Hippocampal formation (tissue), 2 donors: ENCODE data around the gene ING3.
A peak's percentile ranks its signal among the peaks of the same experiment; 100 is the strongest.

ENCODE experiments used
- DNase-seq, 2 donors: peaks; one replicate each; lab custom pipeline; 2025; lab: John Stamatoyannopoulos, UW

ING3 gene, protein sequence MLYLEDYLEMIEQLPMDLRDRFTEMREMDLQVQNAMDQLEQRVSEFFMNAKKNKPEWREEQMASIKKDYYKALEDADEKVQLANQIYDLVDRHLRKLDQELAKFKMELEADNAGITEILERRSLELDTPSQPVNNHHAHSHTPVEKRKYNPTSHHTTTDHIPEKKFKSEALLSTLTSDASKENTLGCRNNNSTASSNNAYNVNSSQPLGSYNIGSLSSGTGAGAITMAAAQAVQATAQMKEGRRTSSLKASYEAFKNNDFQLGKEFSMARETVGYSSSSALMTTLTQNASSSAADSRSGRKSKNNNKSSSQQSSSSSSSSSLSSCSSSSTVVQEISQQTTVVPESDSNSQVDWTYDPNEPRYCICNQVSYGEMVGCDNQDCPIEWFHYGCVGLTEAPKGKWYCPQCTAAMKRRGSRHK

GRCh38 chr7:120950539-120951308 lies at the start of gene ING3:
TSS of gene ING3 (plus strand) at chr7:120950777. CDS start at chr7:120950897, 120 bp downstream.
- DNase-seq = peak; percentile 96 to 99

DNA sequence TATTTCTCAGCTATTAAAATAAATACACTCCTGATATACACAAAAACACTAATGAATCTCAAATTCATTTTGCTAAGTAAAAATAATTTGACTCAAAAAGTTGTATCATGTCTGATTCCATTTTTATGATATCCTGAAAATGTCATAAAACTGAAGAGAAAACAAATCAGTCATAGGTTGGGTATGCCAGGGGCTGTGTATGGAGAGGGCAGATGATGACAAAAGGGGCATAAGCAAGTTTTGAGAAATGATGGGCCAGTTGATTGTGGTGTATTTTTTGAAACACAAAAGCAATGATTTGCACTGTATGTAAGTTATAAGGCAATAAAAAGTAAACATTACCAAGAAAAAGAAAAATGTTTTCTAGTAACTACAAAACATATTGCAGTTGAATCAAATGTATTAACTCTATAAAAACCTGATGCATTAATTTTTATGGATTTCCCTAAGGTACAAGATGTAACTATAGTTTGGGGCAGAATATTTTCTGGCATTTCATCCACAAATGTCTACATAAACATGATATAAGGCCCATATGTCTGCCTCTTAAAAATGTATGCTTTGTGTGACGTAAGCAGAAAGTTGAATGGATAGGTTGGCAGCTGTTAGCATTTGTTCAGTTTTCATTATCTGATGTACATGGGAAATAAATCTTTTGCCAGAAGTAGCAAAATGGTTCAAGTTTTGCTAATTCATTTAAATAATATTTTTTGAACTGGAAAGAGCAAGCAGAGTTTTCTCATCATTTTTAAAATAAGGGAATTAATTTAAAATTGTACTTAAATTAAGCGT lies 35.1 kb upstream of the ING3 start:
- DNase-seq = no peak

DNA sequence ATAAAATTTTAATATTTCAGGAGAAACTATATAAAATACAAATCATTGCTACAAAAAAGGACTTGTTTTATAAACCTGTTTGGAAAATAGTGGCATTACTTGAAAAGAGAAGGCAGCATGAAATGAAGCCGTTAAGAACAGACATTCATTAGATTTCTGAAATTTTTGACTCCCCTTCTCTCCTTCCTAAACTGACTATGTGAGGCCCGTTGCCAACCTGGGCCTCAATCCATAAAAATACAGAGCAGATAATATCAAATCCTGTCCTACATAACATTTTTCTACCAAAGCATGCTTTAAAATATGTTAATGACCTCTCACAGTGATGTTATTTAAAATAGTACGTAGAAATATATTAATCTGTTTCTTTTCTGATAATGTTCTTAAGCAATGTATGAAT lies 34.5 kb upstream of the ING3 start:
- DNase-seq = no peak

- no peak for DNase-seq
These were observed 34.0 kb upstream of the ING3 start for GRCh38 chr7:120916538-120916937.

GRCh38 chr7:120919466-120919865 lies 31.1 kb upstream of the ING3 start:
- no peak for DNase-seq

DNA sequence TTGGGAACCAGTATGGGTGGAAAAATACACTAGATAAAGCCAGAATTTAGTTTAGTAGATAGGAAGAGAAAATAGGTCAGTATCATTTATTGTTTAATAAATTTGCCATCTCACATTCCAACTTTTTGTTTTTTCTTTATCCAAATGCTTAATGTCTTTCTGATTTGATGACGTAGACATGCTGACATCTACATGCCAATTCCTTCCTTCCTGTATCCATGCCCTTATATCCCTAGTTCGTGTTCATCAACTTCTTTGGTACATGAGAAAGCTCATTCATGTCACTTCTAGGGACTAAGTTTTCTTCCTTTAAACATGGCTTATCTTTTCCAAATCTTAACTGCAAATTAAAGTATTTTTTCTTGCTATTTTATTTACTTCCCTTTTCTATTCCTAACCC lies 30.5 kb upstream of the ING3 start:
- DNase-seq = no peak

- no peak for DNase-seq
These were observed 29.8 kb upstream of the ING3 start for GRCh38 chr7:120920591-120921274.

- DNase-seq = no peak
These were observed 25.7 kb upstream of the ING3 start for GRCh38 chr7:120924837-120925236.

- DNase-seq = no peak
These were observed 25.2 kb upstream of the ING3 start for GRCh38 chr7:120925392-120925791.

DNA sequence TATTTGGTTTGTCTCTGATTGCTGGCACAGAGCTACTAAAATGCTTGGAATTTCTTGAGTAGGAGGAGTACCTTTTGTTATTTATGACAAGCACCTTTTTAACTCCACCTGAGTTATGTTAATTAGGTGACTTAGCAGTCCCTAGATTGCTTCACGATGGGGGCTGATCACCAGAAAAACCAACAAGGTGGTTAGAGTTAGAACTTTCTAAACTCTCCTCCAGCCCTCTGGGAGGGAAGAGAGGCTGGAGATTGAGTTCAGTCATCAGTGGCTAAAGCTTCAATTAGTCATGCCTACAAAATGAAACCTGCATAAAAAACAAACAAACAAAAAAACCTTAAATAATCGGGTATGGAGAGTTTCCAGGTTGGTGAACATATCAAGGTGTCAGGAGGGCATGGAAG lies 23.6 kb upstream of the ING3 start:
- DNase-seq = no peak

DNA sequence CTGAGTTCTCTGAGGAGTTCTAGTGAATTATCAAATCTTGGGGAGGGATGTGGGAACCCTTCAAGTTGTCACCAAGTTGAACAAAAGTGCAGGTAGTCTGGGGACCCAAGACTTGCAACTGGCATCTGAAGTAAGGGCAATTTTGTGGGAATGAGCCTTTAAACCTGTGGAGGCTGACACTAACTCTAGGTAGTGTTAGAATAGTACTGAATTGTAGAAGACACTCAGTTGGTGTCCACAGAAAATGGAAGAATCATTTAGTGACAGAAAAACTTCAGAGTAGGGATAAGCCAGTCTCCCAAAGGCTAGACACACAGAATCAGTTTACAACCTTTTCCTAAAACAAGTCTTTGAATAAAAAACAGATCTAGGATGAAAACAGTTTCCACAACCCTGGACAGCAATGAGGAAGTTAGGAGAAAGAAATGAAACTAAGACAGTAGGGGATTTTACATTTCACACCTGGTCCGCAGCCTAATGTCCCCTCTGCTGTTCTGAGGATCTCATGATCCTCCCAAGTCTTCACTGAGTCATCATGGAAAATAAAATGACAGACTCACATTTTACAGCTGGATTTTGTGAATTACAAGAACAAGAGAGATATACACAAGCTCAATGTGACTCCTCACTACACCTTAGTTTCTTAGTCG lies 23.0 kb upstream of the ING3 start:
- no peak for DNase-seq

DNA sequence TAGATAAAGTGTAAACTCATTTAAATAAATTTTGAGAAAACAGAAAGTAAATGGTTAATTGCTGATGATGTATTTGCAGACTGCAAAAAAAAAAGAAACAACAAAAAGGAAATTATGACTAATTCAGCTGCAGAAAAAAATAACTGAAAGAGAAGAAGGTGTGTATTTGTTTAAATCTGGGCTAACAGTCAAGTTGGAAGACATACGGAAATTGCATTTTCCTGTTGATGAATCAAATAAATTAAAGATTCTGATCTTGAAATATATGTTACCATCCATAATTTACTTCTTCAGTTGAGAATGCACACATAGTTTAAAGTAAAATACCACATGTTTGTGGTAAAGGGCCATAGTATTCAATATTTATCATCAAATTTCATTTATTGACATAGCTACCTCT lies 19.3 kb upstream of the ING3 start:
- no peak for DNase-seq

DNA sequence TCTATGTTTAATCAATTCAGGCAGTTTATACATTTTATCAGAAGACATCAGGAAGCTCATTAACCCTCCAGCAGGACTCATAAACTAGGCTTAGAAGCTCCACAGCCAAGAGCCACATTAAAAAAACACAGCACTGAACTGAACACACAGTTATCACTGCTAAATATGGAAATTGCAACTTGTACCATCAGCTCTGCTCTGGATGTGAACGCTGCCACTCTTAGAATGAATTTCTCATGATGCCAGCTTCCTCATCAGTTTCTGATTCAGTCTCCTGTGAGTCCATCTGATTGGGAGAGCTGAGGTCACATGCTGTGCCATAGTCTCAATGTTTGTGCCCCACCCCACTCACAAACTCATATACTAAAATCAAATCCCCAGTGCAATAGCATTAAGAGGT lies 17.1 kb upstream of the ING3 start:
- no peak for DNase-seq

- DNase-seq = no peak
These were observed 11.2 kb upstream of the ING3 start for GRCh38 chr7:120939345-120939744.

DNA sequence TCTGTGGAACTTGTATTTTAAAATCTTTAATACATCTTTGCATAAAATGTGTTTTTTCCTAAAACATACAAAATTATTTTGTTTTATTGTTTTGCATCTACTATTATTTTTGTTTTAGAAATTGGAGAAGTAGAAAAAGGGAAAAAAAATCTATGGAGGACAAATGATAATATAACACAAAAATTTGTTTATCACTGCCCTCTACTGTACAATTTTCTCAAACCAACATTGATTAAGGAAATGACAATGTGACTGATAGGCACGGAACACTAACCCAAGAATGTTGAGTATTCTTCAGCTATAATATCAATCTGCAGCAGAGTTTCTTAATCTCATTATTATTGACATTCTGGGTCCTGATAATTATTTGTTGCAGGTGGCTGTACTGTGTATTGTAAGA lies 9.5 kb upstream of the ING3 start:
- no peak for DNase-seq

DNA sequence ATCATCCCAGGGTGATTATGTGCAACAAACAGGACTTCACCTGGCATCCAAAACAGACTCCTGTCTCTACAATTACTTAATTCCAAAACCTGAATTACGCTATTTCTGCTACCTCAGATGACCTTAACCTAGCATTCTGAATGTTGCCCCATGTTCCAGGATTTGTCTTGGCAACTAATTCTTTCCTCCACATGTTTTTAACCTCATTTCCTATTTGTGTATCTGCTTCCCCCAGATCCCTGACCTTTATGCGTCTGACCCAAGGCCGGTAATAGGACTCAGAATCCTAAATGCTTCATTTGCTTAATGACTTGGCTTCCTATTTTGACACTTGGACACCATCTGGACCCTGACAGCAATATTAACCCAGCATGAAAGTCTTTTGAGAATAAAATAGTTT lies 8.7 kb upstream of the ING3 start:
- DNase-seq = no peak

DNA sequence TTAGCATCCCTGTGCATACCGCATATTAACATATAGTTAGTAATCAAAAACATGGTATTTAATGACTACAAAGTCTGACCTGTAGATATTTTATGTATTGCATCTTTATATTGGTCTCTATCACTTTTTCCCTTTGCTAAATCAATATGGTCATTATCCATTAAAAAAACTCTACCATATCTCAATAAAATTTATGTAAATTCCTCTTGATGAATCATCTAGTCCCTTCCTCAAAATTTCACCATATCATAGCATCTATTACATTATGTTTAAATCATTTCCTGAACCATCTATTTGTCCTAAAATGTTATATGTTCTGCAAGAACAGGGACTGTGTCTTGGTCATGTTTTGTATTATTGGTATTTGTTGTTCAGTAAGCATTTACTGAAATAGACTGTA lies 7.7 kb upstream of the ING3 start:
- no peak for DNase-seq

- no peak for DNase-seq
These were observed 5.6 kb upstream of the ING3 start for GRCh38 chr7:120944826-120945562.

GRCh38 chr7:120947980-120948379 lies 2.6 kb upstream of the ING3 start:
- no peak for DNase-seq

DNA sequence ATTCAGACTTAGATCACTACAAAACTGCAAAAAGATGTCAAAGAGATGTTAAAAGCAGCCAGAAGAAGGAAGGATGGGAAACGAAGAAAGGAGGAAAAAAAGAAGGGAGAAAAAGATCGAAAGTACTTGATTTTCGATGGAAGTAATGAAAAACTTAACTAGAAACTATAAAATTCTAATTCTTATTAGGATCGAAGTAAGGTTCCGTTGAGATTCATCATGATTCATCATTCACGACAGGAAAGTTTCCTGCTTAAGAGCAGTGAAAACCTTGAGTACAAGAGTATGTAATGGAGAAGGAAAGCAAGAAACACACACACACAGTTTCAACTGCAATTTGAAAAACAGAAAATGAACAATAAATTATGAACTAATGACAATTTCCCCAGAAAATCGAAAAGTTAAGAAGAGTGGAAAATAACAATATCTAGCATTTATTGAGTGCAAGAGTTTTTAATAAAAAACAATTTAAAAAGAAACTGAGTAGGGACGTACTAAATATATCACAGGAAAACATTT lies 1.1 kb upstream of the ING3 start:
- DNase-seq = no peak
